Subcutaneous abdominal adipose tissue (tissue), 5 donors: Measurements from ENCODE around the gene BAK1.
"Not testable (repeated sequence)": the region's sequence is repeated elsewhere in the genome, so short reads cannot be mapped to it uniquely, and the experiment has no call there.

Source experiments
- H3K27ac ChIP-seq: one replicate; pipeline ENCODE4 v1.7.0; 2013; ENCODE audit warnings: low read depth, mild to moderate bottlenecking, inconsistent platforms, low read length, moderate library complexity
- H3K27me3 ChIP-seq, 5 donors: one replicate each; pipeline ENCODE4 v1.7.0; 2013; ENCODE audit warnings: low read length in 5 of 5, inconsistent platforms in 1 of 5; ENCODE audit not compliant: control insufficient read depth in 5 of 5, insufficient read depth in 4 of 5
- H3K36me3 ChIP-seq, 5 donors: one replicate each; pipeline ENCODE4 v1.7.0; 2013; ENCODE audit warnings: low read length in 5 of 5; ENCODE audit not compliant: control insufficient read depth in 5 of 5, insufficient read depth in 5 of 5
- H3K4me1 ChIP-seq, 5 donors: one replicate each; pipeline ENCODE4 v1.7.0; 2013; ENCODE audit warnings: low read length in 5 of 5, mild to moderate bottlenecking in 3 of 5, moderate library complexity in 1 of 5; ENCODE audit not compliant: control insufficient read depth in 5 of 5, insufficient read depth in 5 of 5
- H3K4me3 ChIP-seq, 5 donors: one replicate each; pipeline ENCODE4 v1.7.0; 2013; ENCODE audit warnings: low read length in 5 of 5, low read depth in 1 of 5
- H3K9ac ChIP-seq, 5 donors: one replicate each; pipeline ENCODE4 v1.7.0; 2013; ENCODE audit warnings: low read length in 5 of 5, mild to moderate bottlenecking in 4 of 5, moderate library complexity in 3 of 5
- H3K9me3 ChIP-seq, 5 donors: one replicate each; pipeline ENCODE4 v1.7.0; 2013; ENCODE audit warnings: low read length in 5 of 5; ENCODE audit not compliant: control insufficient read depth in 5 of 5
- donor health status: healthy.
- donor health status: healthy.
- donor health status: healthy.
- donor health status: healthy.
- donor health status: healthy.

The BAK1 gene

GRCh38 chr6:33540768-33541167 is 39.3 kb downstream of the BAK1 start:
- no peaks in the 10 kb centered on the region for H3K9me3 ChIP-seq
- no peak overlapping the region for H3K27ac ChIP-seq
- H3K9ac ChIP-seq, result no peak overlapping the region
- no peak overlapping the region for H3K4me3 ChIP-seq
- H3K27me3 ChIP-seq, result no peaks in the 10 kb centered on the region
- no peaks in the 10 kb centered on the region for H3K36me3 ChIP-seq
- no peaks in the 10 kb centered on the region for H3K4me1 ChIP-seq

GRCh38 chr6:33534702-33535101 is 45.4 kb downstream of the BAK1 start:
- no peak overlapping the region for H3K9ac ChIP-seq
- H3K9me3 ChIP-seq, result no peaks in the 10 kb centered on the region
- no peak overlapping the region for H3K27ac ChIP-seq
- no peak overlapping the region for H3K4me3 ChIP-seq
- H3K36me3 ChIP-seq, result no peaks in the 10 kb centered on the region
- no peaks in the 10 kb centered on the region for H3K4me1 ChIP-seq
- H3K27me3 ChIP-seq, result no peaks in the 10 kb centered on the region

GRCh38 chr6:33533163-33533869 is 46.8 kb downstream of the BAK1 start:
- H3K27ac ChIP-seq, H3K36me3 ChIP-seq, H3K4me3 ChIP-seq, H3K4me1 ChIP-seq, H3K9ac ChIP-seq, H3K9me3 ChIP-seq, H3K27me3 ChIP-seq: not testable (repeated sequence)

GRCh38 chr6:33532431-33532830 is 47.6 kb downstream of the BAK1 start:
- H3K4me3 ChIP-seq, H3K9ac ChIP-seq, H3K27ac ChIP-seq, H3K27me3 ChIP-seq, H3K36me3 ChIP-seq, H3K4me1 ChIP-seq, H3K9me3 ChIP-seq: not testable (repeated sequence)

GRCh38 chr6:33530617-33531016 is 49.5 kb downstream of the BAK1 start:
- not testable (repeated sequence) for H3K27me3 ChIP-seq, H3K36me3 ChIP-seq, H3K4me1 ChIP-seq, H3K4me3 ChIP-seq, H3K9me3 ChIP-seq, H3K27ac ChIP-seq, H3K9ac ChIP-seq
